Lung (tissue), 12 donors: ENCODE measurements around the gene FAM76B. TPM values are rescaled to one million over a fixed set of nuclear protein-coding genes. Genes with fewer than 3 reads are reported as not detected.

ENCODE experiments used
- ATAC-seq: fragments of 200-7000 bp; cut with Tn5 transposase; one replicate; pipeline ENCODE4 v1.9.1; 2020; ENCODE audit warnings: moderate number of reproducible peaks; ENCODE audit not compliant: insufficient read depth, low FRiP score
- DNase-seq, 3 donors: peaks; one replicate each; pipeline ENCODE4 v3.0.0-alpha.2; 2013 to 2017
- H3K27ac ChIP-seq, 2 donors: one replicate each; pipeline ENCODE4 v1.5.1; 2013; ENCODE audit warnings: mild to moderate bottlenecking in 2 of 2, moderate library complexity in 2 of 2, control low read depth in 1 of 2, inconsistent platforms in 1 of 2, low read depth in 1 of 2, low read length in 1 of 2
- H3K27me3 ChIP-seq, 3 donors: one replicate each; pipeline ENCODE4 v1.5.1; 2013; ENCODE audit warnings: low read length in 2 of 3; ENCODE audit not compliant: control insufficient read depth in 3 of 3, insufficient read depth in 3 of 3
- H3K36me3 ChIP-seq, 4 donors: one replicate each; pipeline ENCODE4 v1.5.1; 2013; ENCODE audit warnings: low read length in 4 of 4, mild to moderate bottlenecking in 1 of 4, moderate library complexity in 1 of 4; ENCODE audit not compliant: control insufficient read depth in 4 of 4, insufficient read depth in 4 of 4
- H3K4me1 ChIP-seq, 5 donors: one replicate each; pipeline ENCODE4 v1.5.1; 2013; ENCODE audit warnings: low read length in 5 of 5, mild to moderate bottlenecking in 2 of 5, moderate library complexity in 1 of 5; ENCODE audit not compliant: control insufficient read depth in 5 of 5, insufficient read depth in 5 of 5
- H3K4me3 ChIP-seq: one replicate; pipeline ENCODE4 v1.5.1; 2013; ENCODE audit warnings: mild to moderate bottlenecking, control low read depth, moderate library complexity
- H3K9ac ChIP-seq, 2 donors: one replicate each; pipeline ENCODE4 v1.5.1; 2013; ENCODE audit warnings: low read length in 2 of 2, control low read depth in 1 of 2; ENCODE audit not compliant: insufficient read depth in 1 of 2
- H3K9me3 ChIP-seq, 4 donors: one replicate each; pipeline ENCODE4 v1.5.1; 2013; ENCODE audit warnings: low read length in 3 of 4, mild to moderate bottlenecking in 1 of 4, moderate library complexity in 1 of 4; ENCODE audit not compliant: control insufficient read depth in 4 of 4, insufficient read depth in 3 of 4
- WGBS, 2 donors: extraction: QIAGEN DNeasy Blood & Tissue Kit; methylation state at CpG; one replicate each; pipeline ENCODE4 v1.1.7; 2013; 5-methylcytosine and 5-hydroxymethylcytosine counted together
- polyA plus RNA-seq, 2 donors: library from polyadenylated mRNA; stranded (reverse); fragments of 200-250 nt; gene quantifications; one replicate each; pipeline ENCODE4 v1.2.1, GENCODE V29; 2013
- total RNA-seq, 2 donors: library from RNA; depleted of rRNA in 1 of 2; stranded (reverse); fragments of >200 nt in 1 of 2; gene quantifications; one replicate each; pipeline ENCODE4 v1.2.1, GENCODE V29; 2014 to 2021
- TF ChIP-seq, protein P1 (sequence below): IDR thresholded peaks from 2 replicates; pipeline ENCODE4 v1.5.1; 2012; ENCODE audit warnings: mild to moderate bottlenecking; ENCODE audit errors: control extremely low read depth, extremely low read depth
- donor health status: control.
- donor health status: control.
- donor health status: Bipolar disorder and iron deficiency.
- donor health status: healthy.
- donor health status: DM: yes; HTN: yes; CAD: no.

FAM76B gene
- total and polyA plus RNA-seq, 4 donors, result 10.2 to 54.0 (median 17.0) TPM

DNA sequence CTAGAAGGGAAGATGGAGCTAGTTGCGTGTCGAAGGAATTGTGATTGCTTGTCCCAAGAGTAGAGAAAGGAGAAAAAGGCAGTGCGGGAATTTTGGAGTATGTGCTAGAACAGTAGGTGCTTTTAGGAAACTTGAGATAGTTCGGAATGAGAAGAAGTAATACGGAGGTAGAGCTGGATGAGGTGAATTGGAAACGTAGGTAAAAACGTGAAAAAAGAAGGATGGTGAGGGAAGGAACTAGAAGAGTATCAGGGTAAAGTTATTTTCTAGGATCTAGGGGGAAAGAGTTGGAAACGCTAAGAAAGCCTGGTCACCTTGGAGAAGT lies 2.1 kb upstream of the FAM76B start:
- H3K27ac ChIP-seq, result no peak overlapping the region
- H3K4me1 ChIP-seq, result peaks cover 0 to 23% (median 14%) of the 10 kb centered on the region in 5 donors
- no peak for ATAC-seq
- no peaks in the 10 kb centered on the region for H3K27me3 ChIP-seq
- H3K9me3 ChIP-seq, result no peaks in the 10 kb centered on the region
- H3K9ac ChIP-seq, result peak overlapping the region; percentile 92 to 94
- 37 to 59% methylated on average over 8 of the region's 8 CpGs for WGBS, 2 donors
- no peak overlapping the region for H3K4me3 ChIP-seq
- peaks cover 0 to 6% (median under 1%) of the 10 kb centered on the region in 4 donors for H3K36me3 ChIP-seq
- DNase-seq, result no peak
- TF ChIP-seq, protein P1, sequence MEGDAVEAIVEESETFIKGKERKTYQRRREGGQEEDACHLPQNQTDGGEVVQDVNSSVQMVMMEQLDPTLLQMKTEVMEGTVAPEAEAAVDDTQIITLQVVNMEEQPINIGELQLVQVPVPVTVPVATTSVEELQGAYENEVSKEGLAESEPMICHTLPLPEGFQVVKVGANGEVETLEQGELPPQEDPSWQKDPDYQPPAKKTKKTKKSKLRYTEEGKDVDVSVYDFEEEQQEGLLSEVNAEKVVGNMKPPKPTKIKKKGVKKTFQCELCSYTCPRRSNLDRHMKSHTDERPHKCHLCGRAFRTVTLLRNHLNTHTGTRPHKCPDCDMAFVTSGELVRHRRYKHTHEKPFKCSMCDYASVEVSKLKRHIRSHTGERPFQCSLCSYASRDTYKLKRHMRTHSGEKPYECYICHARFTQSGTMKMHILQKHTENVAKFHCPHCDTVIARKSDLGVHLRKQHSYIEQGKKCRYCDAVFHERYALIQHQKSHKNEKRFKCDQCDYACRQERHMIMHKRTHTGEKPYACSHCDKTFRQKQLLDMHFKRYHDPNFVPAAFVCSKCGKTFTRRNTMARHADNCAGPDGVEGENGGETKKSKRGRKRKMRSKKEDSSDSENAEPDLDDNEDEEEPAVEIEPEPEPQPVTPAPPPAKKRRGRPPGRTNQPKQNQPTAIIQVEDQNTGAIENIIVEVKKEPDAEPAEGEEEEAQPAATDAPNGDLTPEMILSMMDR, result no peak

DNA sequence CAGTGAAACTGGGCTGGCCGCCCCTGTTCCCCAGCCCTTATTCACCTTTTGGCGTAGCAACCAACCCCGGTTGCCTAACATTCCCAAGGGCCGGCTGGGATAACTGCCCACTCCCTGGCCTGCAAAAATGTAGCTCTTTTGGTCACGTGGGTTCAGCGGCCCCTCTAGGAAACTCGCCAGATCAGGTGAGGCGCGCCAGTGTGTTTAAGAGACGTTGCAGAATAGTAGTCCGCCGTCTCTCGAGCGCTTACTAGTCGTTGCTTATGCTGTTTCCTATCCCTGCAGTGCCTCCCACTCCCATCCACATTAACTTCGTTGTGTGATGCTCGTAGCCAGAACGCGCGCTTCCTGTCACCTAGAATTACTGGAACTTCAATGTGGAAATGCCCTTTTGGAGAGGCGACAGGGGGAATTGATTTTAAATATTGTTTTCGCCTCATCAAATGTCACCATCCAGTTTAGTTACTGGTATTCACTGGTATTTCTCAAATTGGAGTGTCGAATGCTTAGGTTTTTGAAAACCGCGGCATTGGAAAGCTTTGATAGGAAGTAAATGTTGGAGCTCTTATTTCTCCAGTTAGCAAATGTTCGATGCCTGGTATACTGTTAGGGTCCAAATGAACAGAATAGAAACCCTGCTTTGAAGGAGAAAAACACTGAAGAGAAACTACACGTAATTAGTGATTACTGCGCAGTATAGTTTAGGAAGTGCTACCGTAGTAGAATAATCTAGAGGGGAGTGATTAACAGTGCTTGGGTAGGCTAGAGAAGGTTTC lies 1.5 kb upstream of the FAM76B start:
- H3K27ac ChIP-seq, result peak overlapping the region; percentile 87 to 98
- H3K27me3 ChIP-seq, result no peaks in the 10 kb centered on the region
- ATAC-seq (peak; percentile 3), DNase-seq (peak; percentile 74 to 84 (median 83))
- 2 to 3% methylated on average over 29 of the region's 29 CpGs for WGBS, 2 donors
- TF ChIP-seq, protein P1, result no peak
- H3K9me3 ChIP-seq, result no peaks in the 10 kb centered on the region
- H3K36me3 ChIP-seq, result peaks cover 0 to 8% (median 3%) of the 10 kb centered on the region in 4 donors
- peaks cover 0 to 23% (median 14%) of the 10 kb centered on the region in 5 donors for H3K4me1 ChIP-seq
- peak overlapping the region; percentile 87 for H3K4me3 ChIP-seq
- H3K9ac ChIP-seq, result peak overlapping the region; percentile 92 to 94

DNA sequence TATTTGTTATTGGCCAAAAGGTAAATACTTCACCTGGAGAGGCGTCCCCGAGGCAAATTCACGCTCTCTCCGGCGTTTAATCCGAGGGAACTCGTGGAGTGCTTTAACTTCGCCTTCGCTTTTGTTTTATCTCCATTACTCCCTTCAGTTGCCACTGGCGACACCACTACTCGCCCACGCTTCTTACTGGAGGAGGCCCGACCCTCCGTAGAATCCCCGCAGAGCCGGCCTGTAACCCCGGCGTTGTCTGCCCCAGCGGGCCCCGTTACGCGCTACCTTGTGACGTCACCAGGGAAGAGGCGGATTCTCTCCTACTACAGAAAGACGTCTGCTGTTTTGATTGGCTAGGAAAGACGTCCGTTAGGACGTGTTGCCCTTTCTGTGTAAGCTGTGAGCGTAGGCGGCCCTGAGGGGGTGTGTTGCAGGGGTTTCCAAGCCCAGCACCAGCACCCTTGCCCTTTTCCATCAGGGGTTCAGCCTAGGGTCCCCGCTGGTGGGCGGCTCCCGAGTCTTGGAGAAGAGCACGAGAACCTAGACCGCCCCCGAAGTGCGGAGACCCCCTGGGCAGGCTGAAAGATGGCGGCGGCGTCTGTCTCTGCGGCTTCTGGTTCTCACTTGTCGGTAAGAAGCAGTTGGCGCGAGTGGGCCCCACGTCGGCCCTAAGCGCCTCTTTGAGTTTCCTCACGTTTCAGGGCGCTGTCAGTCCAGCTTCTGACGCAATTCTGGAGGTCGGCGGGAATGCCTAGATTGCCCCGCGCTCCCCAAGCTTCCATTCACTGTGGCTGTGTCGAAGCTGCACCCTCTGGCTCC lies 746 bp upstream of the FAM76B start, which contains the start of gene CEP57:
CEP57 (plus strand) TSS at position 376 of the 810 bp plus-strand sequence; CDS start at position 577, 201 bp downstream.
- TF ChIP-seq, protein P1, result no peak
- WGBS, 2 donors, result 0% methylated on average over 53 to 55 of the region's 55 CpGs
- peak; percentile 97 to 99 (median 99) for DNase-seq
- Histone ChIP-seq H3K27ac (peak within 1 kb of the TSS; percentile 87 to 98), H3K9ac (peak within 1 kb of the TSS; percentile 92 to 94), H3K27me3 (no peaks in the 10 kb centered on the region), H3K4me1 (peaks cover 0 to 23% (median 14%) of the 10 kb centered on the region in 5 donors), H3K36me3 (peaks cover 0 to 13% (median 8%) of the 10 kb centered on the region in 4 donors), H3K9me3 (no peaks in the 10 kb centered on the region), H3K4me3 (peak within 1 kb of the TSS; percentile 87)
- peak; percentile 87 for ATAC-seq
